ENCODE measurements around the gene CDH23. TPM values are rescaled to one million over a fixed set of nuclear protein-coding genes. Genes with fewer than 3 reads are reported as not detected.

Gene CDH23
- polyA plus RNA-seq, 1 donor (not counting 4 experiments of a cell fraction or from before 2014, with no cell fraction given), result 0.01 TPM

- no peaks in the 10 kb centered on the region for H3K4me1 ChIP-seq (ENCODE audit: control insufficient read depth, extremely low read depth, insufficient read depth, low read length)
- dilution Hi-C loops (cut with MboI; ENCODE audit: extremely low pct_ligation_motif_present, low sequenced_read_pairs), result no loop called here
Measured at GRCh38 chr10:71471006-71471405, 74.3 kb downstream of the CDH23 start.

GRCh38 chr10:71471957-71472365 is 75.2 kb downstream of the CDH23 start:
- FAIRE-seq (no peak), DNase-seq (ENCODE audit: low read depth, low spot score) (no peak)
- H3K79me2 ChIP-seq (ENCODE audit: control insufficient read depth, insufficient read depth, low read length), result no peaks in the 10 kb centered on the region
- H3K9ac ChIP-seq (ENCODE audit: control insufficient read depth, extremely low read depth, insufficient read depth, low read length), result no peak overlapping the region
- H3K4me3 ChIP-seq (ENCODE audit: control insufficient read depth in 2 of 3, extremely low read depth in 1 of 3, insufficient read depth in 2 of 3, low read depth in 1 of 3, low read length in 3 of 3), result no peak overlapping the region
- no peak overlapping the region for H2AFZ ChIP-seq (ENCODE audit: control insufficient read depth, low read length)
- no peak overlapping the region for H3K4me2 ChIP-seq (ENCODE audit: control insufficient read depth, extremely low read depth, insufficient read depth, low read depth, low read length)
- no peaks in the 10 kb centered on the region for H4K20me1 ChIP-seq (ENCODE audit: control insufficient read depth, extremely low read depth, insufficient read depth, low read length)
- H3K9me1 ChIP-seq (ENCODE audit: control insufficient read depth, extremely low read depth, insufficient read depth, low read length), result no peaks in the 10 kb centered on the region
- TF ChIP-seq CTCF (optimal IDR thresholded peaks at IDR 0.05 in 1 of 3, IDR thresholded peaks at IDR 0.05 in 1 of 3, conservative IDR thresholded peaks at IDR 0.05 in 1 of 3; ENCODE audit: extremely low read depth in 1 of 3, insufficient read depth in 2 of 3, low read length in 3 of 3) (no peak), EZH2 (IDR thresholded peaks at IDR 0.05; ENCODE audit: low read length) (no peak)
- no peaks in the 10 kb centered on the region for H3K36me3 ChIP-seq (ENCODE audit: control insufficient read depth in 2 of 2, extremely low read depth in 1 of 2, insufficient read depth in 2 of 2, low read length in 2 of 2)
- H3K9me3 ChIP-seq (ENCODE audit: control insufficient read depth, low read depth, low read length), result no peaks in the 10 kb centered on the region
- dilution Hi-C loops (cut with MboI; ENCODE audit: extremely low pct_ligation_motif_present, low sequenced_read_pairs), result no loop called here
- peaks cover 37% of the 10 kb centered on the region for H3K27me3 ChIP-seq (ENCODE audit: control insufficient read depth, extremely low read depth, insufficient read depth, low read length)
- no peaks in the 10 kb centered on the region for H3K4me1 ChIP-seq (ENCODE audit: control insufficient read depth, extremely low read depth, insufficient read depth, low read length)
- H3K27ac ChIP-seq (ENCODE audit: control insufficient read depth, insufficient read depth, low read length), result no peak overlapping the region

More at GRCh38 chr10:71471006-71471405, 74.3 kb downstream of the CDH23 start:
- H3K79me2 ChIP-seq (ENCODE audit: control insufficient read depth, insufficient read depth, low read length), result no peaks in the 10 kb centered on the region
- H2AFZ ChIP-seq (ENCODE audit: control insufficient read depth, low read length), result no peak overlapping the region
- FAIRE-seq (no peak), DNase-seq (ENCODE audit: low read depth, low spot score) (no peak)
- H3K27me3 ChIP-seq (ENCODE audit: control insufficient read depth, extremely low read depth, insufficient read depth, low read length), result peaks cover 28% of the 10 kb centered on the region
- no peaks in the 10 kb centered on the region for H3K9me3 ChIP-seq (ENCODE audit: control insufficient read depth, low read depth, low read length)
- no peak for TF ChIP-seq EZH2 (IDR thresholded peaks at IDR 0.05; ENCODE audit: low read length)
- TF ChIP-seq CTCF (optimal IDR thresholded peaks at IDR 0.05 in 1 of 3, IDR thresholded peaks at IDR 0.05 in 1 of 3, conservative IDR thresholded peaks at IDR 0.05 in 1 of 3; ENCODE audit: extremely low read depth in 1 of 3, insufficient read depth in 2 of 3, low read length in 3 of 3), result no peak
- no peak overlapping the region for H3K27ac ChIP-seq (ENCODE audit: control insufficient read depth, insufficient read depth, low read length)
- no peak overlapping the region for H3K9ac ChIP-seq (ENCODE audit: control insufficient read depth, extremely low read depth, insufficient read depth, low read length)
- no peaks in the 10 kb centered on the region for H3K9me1 ChIP-seq (ENCODE audit: control insufficient read depth, extremely low read depth, insufficient read depth, low read length)
- H3K4me2 ChIP-seq (ENCODE audit: control insufficient read depth, extremely low read depth, insufficient read depth, low read depth, low read length), result no peak overlapping the region
- H3K36me3 ChIP-seq (ENCODE audit: control insufficient read depth in 2 of 2, extremely low read depth in 1 of 2, insufficient read depth in 2 of 2, low read length in 2 of 2), result no peaks in the 10 kb centered on the region
- no peak overlapping the region for H3K4me3 ChIP-seq (ENCODE audit: control insufficient read depth in 2 of 3, extremely low read depth in 1 of 3, insufficient read depth in 2 of 3, low read depth in 1 of 3, low read length in 3 of 3)
- H4K20me1 ChIP-seq (ENCODE audit: control insufficient read depth, extremely low read depth, insufficient read depth, low read length), result no peaks in the 10 kb centered on the region
